H1 (cell line): ENCODE measurements around the gene CCDC60. TPM values are rescaled to one million over a fixed set of nuclear protein-coding genes. Genes with fewer than 3 reads are reported as not detected.

ENCODE experiments used
- CTCF ChIA-PET: fragments of 300-600 bp; sonication (Branson Sonifier 250); formaldehyde crosslinking; loops from one replicate; lab custom pipeline; 2021; ENCODE audit not compliant: partially characterized antibody; lab: Charles Lee
- POLR2A ChIA-PET: fragments of 300-600 bp; sonication (Branson Sonifier 250); formaldehyde crosslinking; loops from one replicate; lab custom pipeline; 2021; ENCODE audit warnings: inconsistent platforms; ENCODE audit not compliant: partially characterized antibody; lab: Charles Lee
- DNase-seq, 2 experiments: peaks; one replicate each; pipeline versions ENCODE4 v3.0.0 to v3.0.0-alpha.2; 2010 to 2022; ENCODE audit warnings: low spot score in 2 of 2, low read depth in 1 of 2, mixed read lengths in 1 of 2
- FAIRE-seq: peaks from 2 replicates; lab custom pipeline; 2011; peaks lifted over from hg19 to GRCh38; lab: Jason Lieb, UNC
- H2AFZ ChIP-seq: 2 replicates; pipeline ENCODE4 v1.8.1; 2012; ENCODE audit warnings: low read length, inconsistent platforms
- H2AK5ac ChIP-seq: 2 replicates; pipeline ENCODE4 v1.6.1; 2013; ENCODE audit warnings: low read depth, low read length
- H2BK120ac ChIP-seq: replicated peaks from 2 replicates; pipeline ENCODE3; 2013; ENCODE audit warnings: low read depth, low read length, inconsistent platforms
- H2BK12ac ChIP-seq: 2 replicates; pipeline ENCODE4 v1.6.1; 2013; ENCODE audit warnings: low read depth, low read length
- H2BK15ac ChIP-seq: 2 replicates; pipeline ENCODE4 v1.6.1; 2013; ENCODE audit warnings: low read length
- H2BK20ac ChIP-seq: 2 replicates; pipeline ENCODE4 v1.6.1; 2013; ENCODE audit warnings: low read length
- H2BK5ac ChIP-seq: 2 replicates; pipeline ENCODE4 v1.6.1; 2013; ENCODE audit warnings: low read depth, low read length
- H3K14ac ChIP-seq: 2 replicates; pipeline ENCODE4 v1.6.1; 2013; ENCODE audit warnings: inconsistent platforms; ENCODE audit not compliant: insufficient read length
- H3K18ac ChIP-seq: 2 replicates; pipeline ENCODE4 v1.6.1; 2013; ENCODE audit warnings: low read length; ENCODE audit errors: extremely low read depth
- H3K23ac ChIP-seq: 2 replicates; pipeline ENCODE4 v1.6.1; 2013; ENCODE audit warnings: inconsistent platforms; ENCODE audit not compliant: insufficient read length
- H3K23me2 ChIP-seq: 2 replicates; pipeline ENCODE4 v1.6.1; 2013; ENCODE audit warnings: low read depth, low read length
- H3K27ac ChIP-seq: 2 replicates; pipeline ENCODE4 v1.6.1; 2011; ENCODE audit warnings: low read depth, low read length, inconsistent platforms
- H3K27me3 ChIP-seq, 4 experiments: replicated peaks in 1 of 4; 1 replicate in 1 of 4; 2 replicates in 3 of 4; pipeline versions ENCODE4 v1.6.1 to v1.8.1; 2011 to 2013; ENCODE audit warnings: low read length in 3 of 4, mild to moderate bottlenecking in 3 of 4, inconsistent platforms in 2 of 4, mixed read lengths in 2 of 4, moderate library complexity in 1 of 4; ENCODE audit not compliant: control insufficient read depth in 3 of 4, insufficient read depth in 3 of 4; ENCODE audit errors: extremely low read depth in 1 of 4
- H3K36me3 ChIP-seq, 4 experiments: 2 replicates each; pipeline versions ENCODE4 v1.6.1 to v1.8.1; 2011 to 2013; ENCODE audit warnings: mild to moderate bottlenecking in 4 of 4, low read length in 3 of 4, moderate library complexity in 2 of 4, control low read depth in 1 of 4, inconsistent platforms in 1 of 4; ENCODE audit not compliant: insufficient read depth in 4 of 4, control insufficient read depth in 2 of 4
- H3K4ac ChIP-seq: replicated peaks from 2 replicates; pipeline ENCODE3; 2013; ENCODE audit warnings: low read length, low read depth, mixed read lengths, inconsistent platforms; ENCODE audit not compliant: insufficient read length
- H3K4me1 ChIP-seq, 4 experiments: replicated peaks in 1 of 4; 1 replicate in 1 of 4; 2 replicates in 3 of 4; pipeline versions ENCODE4 v1.6.1 to v1.8.1; 2011 to 2013; ENCODE audit warnings: low read length in 3 of 4, inconsistent platforms in 2 of 4, mixed read lengths in 1 of 4; ENCODE audit not compliant: insufficient read depth in 4 of 4, control insufficient read depth in 3 of 4
- H3K4me2 ChIP-seq, 2 experiments: 2 replicates each; pipeline versions ENCODE4 v1.6.1 to v1.8.1; 2011 to 2013; ENCODE audit warnings: low read depth in 2 of 2, low read length in 2 of 2, control low read depth in 1 of 2, inconsistent platforms in 1 of 2, mild to moderate bottlenecking in 1 of 2; ENCODE audit not compliant: insufficient read depth in 1 of 2
- H3K4me3 ChIP-seq, 4 experiments: fragments of 200-600, 300-600 bp in 1 of 4; sonication (generic), shearing (Covaris generic), sonication (Bioruptor Twin) in 1 of 4; 2 replicates each; pipeline versions ENCODE4 v1.5.1 to v1.8.1; 2011 to 2016; ENCODE audit warnings: low read length in 4 of 4, low read depth in 3 of 4, control low read depth in 2 of 4, inconsistent platforms in 2 of 4, mild to moderate bottlenecking in 2 of 4, mixed read lengths in 1 of 4, moderate library complexity in 1 of 4; ENCODE audit not compliant: insufficient read depth in 2 of 4; ENCODE audit errors: extremely low read depth in 1 of 4
- H3K56ac ChIP-seq: replicated peaks from 2 replicates; pipeline ENCODE3; 2013; ENCODE audit warnings: low read depth, mild to moderate bottlenecking, mixed read lengths, low read length, inconsistent platforms; ENCODE audit not compliant: insufficient read length
- H3K79me1 ChIP-seq: 2 replicates; pipeline ENCODE4 v1.6.1; 2013; ENCODE audit warnings: low read depth, low read length, control low read depth
- H3K79me2 ChIP-seq, 2 experiments: 2 replicates each; pipeline versions ENCODE4 v1.6.1 to v1.8.1; 2012 to 2013; ENCODE audit warnings: low read length in 2 of 2, mild to moderate bottlenecking in 2 of 2, inconsistent platforms in 1 of 2; ENCODE audit not compliant: insufficient read depth in 2 of 2, control insufficient read depth in 1 of 2
- H3K9ac ChIP-seq, 4 experiments: replicated peaks in 1 of 4; 1 replicate in 1 of 4; 2 replicates in 3 of 4; pipeline versions ENCODE4 v1.6.1 to v1.8.1; 2011 to 2013; ENCODE audit warnings: low read depth in 3 of 4, low read length in 3 of 4, control low read depth in 2 of 4, mild to moderate bottlenecking in 2 of 4, moderate library complexity in 2 of 4, inconsistent platforms in 1 of 4; ENCODE audit errors: extremely low read depth in 1 of 4
- H3K9me3 ChIP-seq, 2 experiments: 2 replicates each; pipeline versions ENCODE4 v1.6.1 to v1.8.1; 2012 to 2013; ENCODE audit warnings: mild to moderate bottlenecking in 2 of 2, moderate library complexity in 2 of 2, control low read depth in 1 of 2, inconsistent platforms in 1 of 2, low read depth in 1 of 2, low read length in 1 of 2, mixed read lengths in 1 of 2; ENCODE audit not compliant: insufficient read depth in 2 of 2
- H4K20me1 ChIP-seq, 2 experiments: replicated peaks in 1 of 2; 2 replicates each; pipeline versions ENCODE3 to v1.8.1; 2011 to 2013; ENCODE audit warnings: inconsistent platforms in 2 of 2, low read length in 2 of 2, mild to moderate bottlenecking in 1 of 2; ENCODE audit not compliant: insufficient read depth in 2 of 2, control insufficient read depth in 1 of 2
- H4K5ac ChIP-seq: 2 replicates; pipeline ENCODE4 v1.6.1; 2013; ENCODE audit warnings: low read length, low read depth, mixed read lengths, inconsistent platforms; ENCODE audit not compliant: insufficient read length
- H4K8ac ChIP-seq: 2 replicates; pipeline ENCODE4 v1.8.0; 2013; ENCODE audit warnings: mild to moderate bottlenecking, moderate library complexity, low read length, inconsistent platforms; ENCODE audit not compliant: insufficient read depth; ENCODE audit errors: extremely low read depth
- H4K91ac ChIP-seq: replicated peaks from 2 replicates; pipeline ENCODE3; 2013; ENCODE audit warnings: low read length, mixed read lengths, inconsistent platforms; ENCODE audit not compliant: insufficient read length
- BRCA1 ChIP-seq: IDR thresholded peaks from 2 replicates; pipeline ENCODE4 v1.6.1; 2012; ENCODE audit warnings: low read depth, low read length, improper control_type of control experiment
- WGBS, 2 experiments: shearing (Covaris generic) in 1 of 2; methylation state at CpG; one replicate each; pipeline versions ENCODE4 v1.1.6 to v1.1.7; 2013 to 2015; ENCODE audit warnings: low lambda C conversion rate in 2 of 2, mixed read lengths in 2 of 2, inconsistent platforms in 1 of 2, low coverage in 1 of 2, missing lambda C conversion rate in 1 of 2; ENCODE audit not compliant: insufficient replicate concordance in 2 of 2, insufficient coverage in 1 of 2, insufficient read length in 1 of 2; ENCODE audit errors: extremely low coverage in 1 of 2, missing lambda C conversion rate in 1 of 2; 5-methylcytosine and 5-hydroxymethylcytosine counted together
- polyA plus RNA-seq, 7 experiments: library from polyadenylated mRNA; depleted of rRNA in 3 of 7; stranded (reverse) in 5 of 7; unstranded in 2 of 7; fragments of >200 nt in 5 of 7; fragments of 200-250 nt in 2 of 7; gene quantifications; 1 replicate in 5 of 7; 2 replicates in 1 of 7; 4 replicates in 1 of 7; pipeline versions ENCODE4 v1.2.1 to v1.2.3, GENCODE V29; 2011 to 2013; ENCODE audit warnings: missing spikeins in 2 of 7, mixed read lengths in 2 of 7
- total RNA-seq: library from RNA; stranded (reverse); fragmentation: NEBNext Ultra II Directional; extraction: Animal tissue kit (Norgen Biotek cat#: 25700); gene quantifications from 2 replicates; pipeline ENCODE4 v1.2.1, GENCODE V29; 2021

CCDC60 gene
- total and polyA plus RNA-seq, 2 of the 8 experiments (the other 6 are each of a cell fraction or from before 2014, with no cell fraction given): 0.05 TPM; not detected in 1

DNA sequence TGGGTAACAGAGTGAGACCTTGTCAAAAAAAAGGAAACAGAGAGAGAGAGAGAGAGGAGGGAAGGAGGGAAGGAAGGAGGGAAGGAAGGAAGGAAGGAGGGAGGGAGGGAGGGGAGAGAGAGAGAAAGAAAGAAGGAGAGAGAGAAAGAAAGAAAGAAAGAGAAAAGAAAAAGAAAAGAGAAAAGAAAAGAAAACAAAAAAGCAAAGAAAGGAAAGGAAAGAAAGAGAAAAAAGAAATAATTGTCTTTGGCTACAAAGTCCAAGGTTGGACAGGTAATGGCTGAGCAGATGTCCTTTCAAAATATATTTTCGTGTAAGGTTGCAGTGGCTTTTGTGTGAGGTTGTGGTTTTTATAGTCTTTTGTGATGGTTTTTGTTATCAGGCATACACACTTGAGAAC is 21.6 kb upstream of the CCDC60 start:
- no peak for FAIRE-seq

More for the DNA sequence above, 21.6 kb upstream of the CCDC60 start:
- CTCF ChIA-PET: interaction anchor here (1.2 to 5.2 kb wide), 5 partner anchors 15 to 101 kb away, joined by 3 to 19 read pairs (median 6); no protein-coding TSS in a partner anchor
- H2AFZ ChIP-seq: no peak overlapping the region
- no peak overlapping the region for H4K91ac ChIP-seq
- no peak overlapping the region for H3K4me3 ChIP-seq
- WGBS, 2 experiments: 89% methylated on average over 1 of the region's 1 CpG; no CpG with 5 or more reads in 1 of the 2 experiments
- TF ChIP-seq BRCA1: no peak
- no peak overlapping the region for H3K56ac ChIP-seq
- POLR2A ChIA-PET: interaction anchor here (1.2 kb wide), 1 partner anchor 10 kb away, joined by 3 read pairs; no protein-coding TSS in a partner anchor
- H2BK12ac ChIP-seq: no peak overlapping the region
- H3K14ac ChIP-seq: no peak overlapping the region
- H4K20me1 ChIP-seq: no peaks in the 10 kb centered on the region
- no peak overlapping the region for H2BK20ac ChIP-seq
- no peak overlapping the region for H2AK5ac ChIP-seq
- H4K5ac ChIP-seq: no peak overlapping the region
- H4K8ac ChIP-seq: no peak overlapping the region
- no peaks in the 10 kb centered on the region for H3K79me2 ChIP-seq
- H2BK15ac ChIP-seq: no peak overlapping the region
- H3K79me1 ChIP-seq: no peaks in the 10 kb centered on the region
- H3K23me2 ChIP-seq: no peaks in the 10 kb centered on the region
- no peak overlapping the region for H3K4ac ChIP-seq
- no peak overlapping the region for H3K23ac ChIP-seq
- no peak for DNase-seq
- H3K9ac ChIP-seq: no peak overlapping the region
- no peak overlapping the region; the same call in 1 of the 2 replicates for H3K18ac ChIP-seq
- no peak overlapping the region for H3K27ac ChIP-seq
- no peaks in the 10 kb centered on the region for H3K36me3 ChIP-seq
- H2BK120ac ChIP-seq: no peak overlapping the region
- no peak overlapping the region for H2BK5ac ChIP-seq
- no peak overlapping the region for H3K4me2 ChIP-seq
- H3K4me1 ChIP-seq: peaks cover 0 to 5% (median 4%) of the 10 kb centered on the region in 4 experiments; a peak in 5 of 7 replicates
- H3K9me3 ChIP-seq: no peaks in the 10 kb centered on the region; a peak in 1 of 4 replicates
- H3K27me3 ChIP-seq: no peaks in the 10 kb centered on the region
